Activated naive CD4-positive, alpha-beta T cell treated with anti-CD3 and anti-CD28 coated beads, Interleukin-2, amount 50 U/mL, for 24 hours (primary cell): Measurements from ENCODE around the gene FBXL19.

Experiments
- H3K27ac Mint-ChIP-seq: one replicate; pipeline ENCODE4 v1.8.0; 2021; ENCODE audit warnings: mild to moderate bottlenecking, mixed read lengths
- H3K27me3 Mint-ChIP-seq: one replicate; pipeline ENCODE4 v1.8.0; 2021; ENCODE audit warnings: mixed read lengths
- H3K36me3 Mint-ChIP-seq: one replicate; pipeline ENCODE4 v1.8.0; 2021; ENCODE audit warnings: mixed read lengths
- H3K4me1 Mint-ChIP-seq: one replicate; pipeline ENCODE4 v1.8.0; 2021; ENCODE audit warnings: mixed read lengths
- H3K4me3 Mint-ChIP-seq: one replicate; pipeline ENCODE4 v1.8.0; 2021; ENCODE audit warnings: mild to moderate bottlenecking, mixed read lengths
- H3K9me3 Mint-ChIP-seq: one replicate; pipeline ENCODE4 v1.8.0; 2021; ENCODE audit warnings: mixed read lengths

FBXL19 gene

DNA sequence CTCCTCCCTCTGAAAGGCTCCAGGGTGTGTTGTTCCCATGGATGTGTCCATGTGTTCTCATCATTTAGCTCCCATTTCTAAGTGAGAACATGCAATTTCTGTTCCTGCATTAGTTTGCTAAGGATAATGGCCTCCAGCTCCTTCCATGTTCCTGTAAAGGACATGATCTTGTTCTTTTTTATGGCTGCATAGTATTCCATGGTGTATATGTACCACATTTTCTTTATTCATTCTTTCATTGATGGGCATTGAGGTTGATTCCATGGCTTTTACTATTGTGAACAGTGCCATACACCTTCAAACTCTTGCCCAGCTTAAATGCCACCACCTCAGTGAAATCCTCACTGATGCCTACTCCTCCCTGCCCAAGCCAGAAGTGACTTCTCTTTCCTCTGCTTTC, 21.0 kb downstream of the FBXL19 start:
- Mint-ChIP-seq H3K9me3 (no peaks in the 10 kb centered on the region), H3K27me3 (no peaks in the 10 kb centered on the region), H3K36me3 (peaks cover 9% of the 10 kb centered on the region), H3K27ac (peak overlapping the region; percentile 25), H3K4me3 (no peak overlapping the region), H3K4me1 (peaks cover 22% of the 10 kb centered on the region)

DNA sequence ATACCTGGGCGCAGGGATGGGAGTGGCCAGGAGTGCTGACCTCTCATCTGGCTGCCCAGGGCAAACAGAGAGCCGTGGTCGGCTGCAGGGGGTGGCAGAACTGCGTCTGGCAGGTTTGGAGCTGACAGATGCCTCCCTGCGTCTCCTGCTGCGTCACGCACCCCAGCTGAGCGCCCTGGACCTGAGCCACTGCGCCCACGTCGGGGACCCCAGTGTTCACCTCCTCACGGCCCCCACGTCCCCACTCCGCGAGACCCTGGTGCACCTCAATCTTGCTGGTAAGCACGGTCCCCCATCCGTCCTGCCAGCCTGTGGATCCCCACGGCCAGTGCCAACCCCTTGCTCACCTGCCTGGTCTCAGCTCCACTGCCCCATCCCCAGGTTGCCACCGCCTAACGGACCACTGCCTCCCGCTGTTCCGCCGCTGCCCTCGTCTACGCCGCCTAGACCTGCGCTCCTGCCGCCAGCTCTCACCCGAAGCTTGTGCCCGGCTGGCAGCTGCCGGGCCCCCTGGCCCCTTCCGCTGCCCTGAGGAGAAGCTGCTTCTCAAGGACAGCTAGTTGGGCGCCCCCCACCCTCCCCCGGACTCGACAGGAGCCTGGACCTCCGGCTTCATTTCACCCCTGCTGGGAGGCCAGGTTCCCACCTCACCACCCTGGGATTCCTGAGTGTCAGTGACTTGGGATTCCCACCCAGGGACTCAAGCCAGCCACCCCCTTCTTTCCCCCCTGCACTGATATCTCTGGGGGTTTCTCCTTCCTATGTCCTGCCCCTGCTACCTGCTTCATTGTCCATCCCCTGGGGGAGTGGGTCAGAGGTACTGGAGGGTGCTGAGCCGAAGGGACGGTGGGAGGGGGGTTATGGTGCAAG, 23.5 kb downstream of the FBXL19 start:
- Mint-ChIP-seq H3K4me3 (no peak overlapping the region), H3K36me3 (peaks cover 9% of the 10 kb centered on the region), H3K9me3 (no peaks in the 10 kb centered on the region), H3K27me3 (no peaks in the 10 kb centered on the region), H3K4me1 (peaks cover 26% of the 10 kb centered on the region), H3K27ac (no peak overlapping the region)

DNA sequence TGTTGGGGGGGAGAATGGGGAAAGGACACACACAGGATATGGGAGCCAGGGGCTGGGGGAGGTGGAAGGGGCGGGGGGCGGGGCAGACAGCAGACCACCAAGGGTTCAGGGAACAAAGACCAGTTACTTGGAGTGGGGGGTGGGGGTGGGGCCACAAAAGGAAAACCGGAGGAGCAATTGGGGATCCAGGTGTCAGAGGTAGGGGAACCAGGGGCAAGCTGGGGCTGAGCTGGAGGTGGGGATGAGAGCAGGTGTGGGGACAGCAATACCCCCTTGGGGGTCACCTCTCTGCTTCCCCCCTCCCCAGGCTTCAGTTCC, 24.1 kb downstream of the FBXL19 start:
- H3K27me3 Mint-ChIP-seq: no peaks in the 10 kb centered on the region
- peaks cover 20% of the 10 kb centered on the region for H3K4me1 Mint-ChIP-seq
- H3K27ac Mint-ChIP-seq: no peak overlapping the region
- no peaks in the 10 kb centered on the region for H3K9me3 Mint-ChIP-seq
- peaks cover 9% of the 10 kb centered on the region for H3K36me3 Mint-ChIP-seq
- no peak overlapping the region for H3K4me3 Mint-ChIP-seq

DNA sequence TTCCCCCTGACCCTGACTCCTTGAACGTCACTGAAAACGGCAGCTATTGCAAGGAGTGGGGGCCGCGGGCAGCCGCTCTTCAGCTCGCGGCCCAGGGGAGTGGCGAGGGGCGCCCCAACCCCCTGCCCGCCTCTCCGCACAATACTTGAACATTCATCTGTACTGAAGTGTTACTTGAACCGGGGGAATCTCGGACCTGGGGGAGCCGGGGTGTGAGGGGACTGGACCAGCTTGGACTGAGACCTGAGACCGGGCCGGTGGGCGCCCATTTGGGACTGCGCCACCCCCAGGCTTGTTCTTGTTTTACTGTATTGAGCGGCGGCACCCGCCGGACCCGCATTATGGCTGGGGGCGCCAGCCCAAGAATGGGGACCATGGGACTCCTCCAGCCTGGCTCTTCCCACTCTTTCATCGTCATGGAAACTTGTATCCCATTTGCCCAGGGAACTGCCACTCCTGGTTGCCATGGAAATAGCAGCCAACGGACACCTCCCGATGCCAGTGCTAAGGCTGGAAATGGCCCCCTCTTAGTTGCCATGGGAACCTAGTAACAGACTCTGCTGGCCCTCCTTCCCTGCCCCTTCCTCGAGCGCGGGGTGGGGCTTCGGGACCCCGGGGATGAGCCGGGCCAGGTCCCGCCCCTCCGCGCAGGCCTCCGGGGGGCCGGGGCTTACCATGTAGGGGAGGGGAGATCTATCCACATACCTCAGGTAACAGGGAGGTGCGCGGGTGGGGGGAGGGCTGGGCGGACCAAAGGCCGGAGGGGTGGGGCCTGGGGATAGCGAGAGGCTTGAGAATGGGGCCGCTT, 24.7 kb downstream of the FBXL19 start:
- Mint-ChIP-seq H3K27me3 (no peaks in the 10 kb centered on the region), H3K9me3 (no peaks in the 10 kb centered on the region), H3K27ac (no peak overlapping the region), H3K4me1 (peaks cover 15% of the 10 kb centered on the region), H3K4me3 (peak overlapping the region; percentile 7), H3K36me3 (peaks cover 9% of the 10 kb centered on the region)

DNA sequence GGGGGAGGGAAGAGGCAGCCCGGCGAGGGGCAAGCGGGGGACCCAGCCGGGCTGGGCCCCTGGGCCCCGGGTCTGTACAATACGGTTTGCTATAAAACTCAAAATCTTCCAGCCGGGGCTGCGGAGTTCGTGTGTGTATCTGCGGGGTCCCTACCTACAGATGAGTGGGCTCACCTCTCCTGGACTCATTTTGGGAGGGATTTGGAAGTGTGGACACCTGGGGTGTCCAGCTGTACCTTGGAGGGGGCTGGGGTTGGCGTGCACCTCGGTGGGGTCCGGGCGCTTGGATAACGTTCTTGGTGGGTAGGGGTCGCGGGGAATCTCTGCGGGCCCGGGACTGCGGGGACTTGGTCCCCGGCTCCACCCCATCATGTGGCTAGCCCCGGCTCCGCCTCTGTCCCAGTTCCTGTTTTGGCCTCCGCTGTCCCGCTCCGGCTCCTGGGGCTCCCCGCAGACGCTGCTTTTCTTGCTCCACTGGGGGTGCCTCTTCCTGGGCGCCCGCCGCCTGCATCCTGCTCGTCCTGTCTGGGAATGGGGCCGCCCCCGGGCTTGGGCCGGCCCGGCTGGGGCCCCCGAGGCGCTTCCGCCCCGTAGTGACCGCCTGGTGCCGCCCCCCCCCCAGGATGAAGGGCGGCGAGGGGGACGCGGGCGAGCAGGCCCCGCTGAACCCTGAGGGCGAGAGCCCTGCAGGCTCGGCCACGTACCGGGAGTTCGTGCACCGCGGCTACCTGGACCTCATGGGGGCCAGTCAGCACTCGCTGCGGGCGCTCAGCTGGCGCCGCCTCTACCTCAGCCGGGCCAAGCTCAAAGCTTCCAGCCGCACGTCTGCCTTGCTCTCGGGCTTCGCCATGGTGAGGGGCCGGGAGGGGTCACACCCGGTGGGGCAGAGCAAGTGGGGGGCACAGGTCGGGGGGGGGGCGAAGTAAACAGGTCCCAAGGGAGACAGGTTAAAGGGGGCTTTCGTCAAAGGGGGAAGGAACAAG, 25.6 kb downstream of the FBXL19 start, which contains the start of gene ORAI3:
Gene ORAI3, plus strand, starts transcription at position 402 of the 983 bp plus-strand sequence. Its CDS starts 222 bp downstream, at position 624.
- H3K9me3 Mint-ChIP-seq: no peaks in the 10 kb centered on the region
- peaks cover 7% of the 10 kb centered on the region for H3K36me3 Mint-ChIP-seq
- peak within 1 kb of the TSS; percentile 82 for H3K4me3 Mint-ChIP-seq

DNA sequence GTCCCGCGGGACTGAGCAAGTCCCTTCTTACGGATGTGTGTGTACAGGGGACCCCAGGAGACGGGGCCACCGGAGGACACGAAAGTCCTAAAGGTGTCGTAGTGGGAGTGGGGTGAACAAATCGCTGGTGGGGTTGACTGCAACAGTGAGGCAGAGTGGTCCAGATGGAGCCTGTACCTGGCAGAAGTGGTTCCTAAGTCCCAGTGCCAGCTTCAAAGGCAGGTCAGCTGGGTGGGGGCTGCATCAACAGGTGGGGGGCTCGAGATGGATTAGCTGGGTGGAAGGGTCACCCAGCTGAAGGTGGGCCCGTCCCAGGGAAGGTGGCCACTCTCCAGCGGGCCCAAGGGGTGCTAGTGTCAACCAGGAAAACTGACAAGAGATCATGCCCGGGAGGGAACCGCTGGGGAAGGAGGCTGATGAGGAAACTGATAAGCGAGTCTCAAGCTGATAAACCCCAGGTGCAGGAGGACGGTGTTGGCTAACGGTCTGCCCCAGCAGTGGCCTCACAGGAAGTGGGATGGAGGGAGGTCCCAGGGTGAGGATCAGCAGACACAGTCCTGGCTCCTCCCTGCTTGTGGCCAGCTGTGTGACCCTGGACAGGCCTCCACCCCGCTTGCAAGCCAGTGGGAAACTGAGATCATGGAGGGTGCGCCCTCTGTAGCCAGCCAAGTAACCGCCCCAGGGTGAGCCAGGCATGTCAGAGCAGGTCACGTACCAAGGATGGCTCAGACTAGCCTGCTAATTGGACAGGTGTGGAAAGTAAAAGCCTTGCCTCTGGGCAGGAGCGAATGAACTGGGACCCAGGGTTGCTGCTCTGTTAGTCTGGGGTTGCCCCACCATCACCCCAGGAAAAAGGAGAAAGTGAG, 26.5 kb downstream of the FBXL19 start:
- Mint-ChIP-seq H3K27ac (no peak overlapping the region), H3K27me3 (no peaks in the 10 kb centered on the region), H3K4me3 (peak overlapping the region; percentile 82), H3K36me3 (peaks cover 2% of the 10 kb centered on the region), H3K9me3 (no peaks in the 10 kb centered on the region), H3K4me1 (peaks cover 20% of the 10 kb centered on the region)

More for the DNA sequence above, 25.6 kb downstream of the FBXL19 start, which contains the start of gene ORAI3:
- Mint-ChIP-seq H3K27me3 (no peaks in the 10 kb centered on the region), H3K4me1 (peaks cover 20% of the 10 kb centered on the region), H3K27ac (no peak within 1 kb of the TSS)

DNA sequence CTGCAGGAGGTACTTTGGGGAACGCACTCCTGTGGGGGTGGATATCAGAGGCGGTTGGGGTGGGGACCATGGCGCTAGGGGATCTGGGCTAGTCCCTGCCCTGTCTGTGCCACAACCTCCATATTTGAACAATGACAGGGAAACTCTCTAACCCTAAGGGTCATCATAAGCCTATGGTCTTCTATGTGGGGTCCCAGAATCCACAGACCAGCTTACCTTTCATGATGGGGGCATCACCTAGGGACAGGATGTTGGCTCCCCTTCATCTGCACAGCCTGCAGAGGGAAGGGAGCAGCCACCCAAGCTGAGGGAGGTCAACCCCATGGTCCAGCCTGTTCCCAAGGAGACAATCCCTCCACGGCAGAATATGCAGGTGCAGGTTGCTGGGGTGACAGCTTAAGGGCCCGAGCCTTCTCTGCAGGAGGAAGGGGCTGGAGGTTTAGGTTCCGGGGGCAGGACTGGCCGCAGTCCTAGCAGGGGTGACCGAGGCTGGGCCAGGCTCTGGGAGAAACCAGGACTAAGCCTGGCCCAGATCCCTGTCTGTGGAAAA, 27.2 kb downstream of the FBXL19 start:
- Mint-ChIP-seq H3K36me3 (peaks cover 2% of the 10 kb centered on the region), H3K4me1 (peaks cover 20% of the 10 kb centered on the region), H3K4me3 (peak overlapping the region; percentile 82), H3K9me3 (no peaks in the 10 kb centered on the region), H3K27ac (no peak overlapping the region), H3K27me3 (no peaks in the 10 kb centered on the region)

DNA sequence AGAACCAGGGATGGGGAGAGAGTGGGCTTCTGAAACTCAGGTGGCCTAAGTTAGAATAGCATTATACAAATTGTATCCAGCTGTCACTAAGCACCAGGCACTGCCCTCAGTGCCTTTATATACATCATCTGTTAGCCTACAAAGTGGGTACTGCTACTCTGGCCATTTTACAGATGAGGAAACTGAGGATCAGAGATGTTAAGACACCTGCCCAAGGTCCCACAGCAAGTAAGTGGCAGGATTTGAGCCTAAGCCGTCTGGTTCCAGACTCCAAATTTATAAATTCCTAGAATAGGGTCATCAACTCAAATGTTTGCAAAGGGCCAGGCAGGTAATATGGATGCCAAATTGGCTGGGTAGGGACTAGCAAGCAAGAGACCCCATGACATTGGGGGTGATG, 27.8 kb downstream of the FBXL19 start:
- Mint-ChIP-seq H3K36me3 (no peaks in the 10 kb centered on the region), H3K27ac (no peak overlapping the region), H3K4me3 (no peak overlapping the region), H3K9me3 (no peaks in the 10 kb centered on the region), H3K4me1 (peaks cover 23% of the 10 kb centered on the region), H3K27me3 (no peaks in the 10 kb centered on the region)

DNA sequence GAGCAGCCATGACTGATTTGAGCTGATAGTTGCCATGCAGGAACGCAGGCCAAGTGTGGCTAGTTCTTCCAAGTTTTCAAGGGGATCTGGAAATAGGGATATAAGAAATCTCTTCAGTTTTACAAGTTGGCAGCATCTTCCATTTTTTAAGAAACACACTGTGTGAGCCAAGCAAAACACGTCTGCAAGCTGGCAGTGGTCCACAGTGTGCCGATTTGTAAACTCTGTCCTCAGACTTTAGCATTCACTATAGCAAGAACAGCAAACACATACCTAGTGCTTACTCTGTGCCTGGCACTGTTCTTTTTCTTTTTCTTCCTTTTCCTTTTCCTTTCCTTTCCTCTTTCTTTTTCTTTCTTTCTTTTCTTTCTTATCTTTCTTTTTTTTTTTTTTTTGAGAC, 28.4 kb downstream of the FBXL19 start:
- Mint-ChIP-seq H3K9me3 (no peaks in the 10 kb centered on the region), H3K27me3 (no peaks in the 10 kb centered on the region), H3K4me1 (peaks cover 22% of the 10 kb centered on the region), H3K4me3 (no peak overlapping the region), H3K27ac (no peak overlapping the region), H3K36me3 (no peaks in the 10 kb centered on the region)

DNA sequence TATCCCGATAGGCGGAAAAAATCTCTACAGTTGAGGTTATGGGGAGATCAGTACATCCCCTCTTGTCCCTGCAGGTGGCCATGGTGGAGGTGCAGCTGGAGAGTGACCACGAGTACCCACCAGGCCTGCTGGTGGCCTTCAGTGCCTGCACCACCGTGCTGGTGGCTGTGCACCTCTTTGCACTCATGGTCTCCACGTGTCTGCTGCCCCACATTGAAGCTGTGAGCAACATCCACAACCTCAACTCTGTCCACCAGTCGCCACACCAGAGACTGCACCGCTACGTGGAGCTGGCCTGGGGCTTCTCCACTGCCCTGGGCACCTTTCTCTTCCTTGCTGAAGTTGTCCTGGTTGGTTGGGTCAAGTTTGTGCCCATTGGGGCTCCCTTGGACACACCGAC, 29.7 kb downstream of the FBXL19 start:
- Mint-ChIP-seq H3K27me3 (no peaks in the 10 kb centered on the region), H3K9me3 (no peaks in the 10 kb centered on the region), H3K4me3 (no peak overlapping the region), H3K4me1 (peaks cover 22% of the 10 kb centered on the region), H3K36me3 (no peaks in the 10 kb centered on the region), H3K27ac (no peak overlapping the region)

DNA sequence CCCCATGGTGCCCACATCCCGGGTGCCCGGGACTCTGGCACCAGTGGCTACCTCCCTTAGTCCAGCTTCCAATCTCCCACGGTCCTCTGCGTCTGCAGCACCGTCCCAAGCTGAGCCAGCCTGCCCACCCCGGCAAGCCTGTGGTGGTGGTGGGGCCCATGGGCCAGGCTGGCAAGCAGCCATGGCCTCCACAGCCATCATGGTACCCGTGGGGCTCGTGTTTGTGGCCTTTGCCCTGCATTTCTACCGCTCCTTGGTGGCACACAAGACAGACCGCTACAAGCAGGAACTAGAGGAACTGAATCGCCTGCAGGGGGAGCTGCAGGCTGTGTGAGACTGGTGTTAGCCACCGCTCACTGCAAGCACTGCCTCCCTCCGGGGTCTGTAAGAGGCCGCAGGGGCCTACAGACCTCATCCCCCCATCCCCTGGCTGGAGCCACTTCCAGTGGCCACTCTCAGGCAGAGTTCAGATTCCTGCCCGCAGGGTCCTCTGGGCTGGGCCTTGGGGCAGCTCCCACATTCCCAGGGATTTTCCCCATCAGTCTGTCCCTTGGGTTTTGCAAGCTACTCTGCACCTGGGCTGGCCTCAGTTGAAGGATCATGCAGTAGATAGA, 30.2 kb downstream of the FBXL19 start:
- Mint-ChIP-seq H3K27ac (no peak overlapping the region), H3K4me3 (peak overlapping the region; percentile 3), H3K9me3 (no peaks in the 10 kb centered on the region), H3K27me3 (no peaks in the 10 kb centered on the region), H3K36me3 (no peaks in the 10 kb centered on the region), H3K4me1 (peaks cover 25% of the 10 kb centered on the region)

DNA sequence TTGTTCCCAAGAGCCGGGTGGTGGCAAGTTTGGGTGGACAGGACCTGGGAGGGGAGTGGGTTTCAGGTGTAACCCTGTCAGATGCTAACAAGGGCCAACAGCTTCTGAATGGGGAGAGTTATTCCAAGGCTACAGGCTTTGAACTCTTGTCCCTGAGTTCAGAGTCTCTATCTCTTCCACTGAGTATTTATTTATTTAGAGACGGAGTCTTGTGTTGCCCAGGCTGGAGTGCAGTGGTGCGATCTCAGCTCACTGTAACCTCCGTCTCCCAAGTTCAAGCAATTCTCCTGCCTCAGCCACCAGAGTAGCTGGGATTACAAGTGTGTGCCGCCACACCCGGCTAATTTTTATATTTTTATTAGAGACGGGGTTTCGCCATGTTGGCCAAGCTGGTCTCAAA, 31.6 kb downstream of the FBXL19 start:
- Mint-ChIP-seq H3K4me3 (no peak overlapping the region), H3K36me3 (peaks cover 5% of the 10 kb centered on the region), H3K4me1 (peaks cover 33% of the 10 kb centered on the region)

DNA sequence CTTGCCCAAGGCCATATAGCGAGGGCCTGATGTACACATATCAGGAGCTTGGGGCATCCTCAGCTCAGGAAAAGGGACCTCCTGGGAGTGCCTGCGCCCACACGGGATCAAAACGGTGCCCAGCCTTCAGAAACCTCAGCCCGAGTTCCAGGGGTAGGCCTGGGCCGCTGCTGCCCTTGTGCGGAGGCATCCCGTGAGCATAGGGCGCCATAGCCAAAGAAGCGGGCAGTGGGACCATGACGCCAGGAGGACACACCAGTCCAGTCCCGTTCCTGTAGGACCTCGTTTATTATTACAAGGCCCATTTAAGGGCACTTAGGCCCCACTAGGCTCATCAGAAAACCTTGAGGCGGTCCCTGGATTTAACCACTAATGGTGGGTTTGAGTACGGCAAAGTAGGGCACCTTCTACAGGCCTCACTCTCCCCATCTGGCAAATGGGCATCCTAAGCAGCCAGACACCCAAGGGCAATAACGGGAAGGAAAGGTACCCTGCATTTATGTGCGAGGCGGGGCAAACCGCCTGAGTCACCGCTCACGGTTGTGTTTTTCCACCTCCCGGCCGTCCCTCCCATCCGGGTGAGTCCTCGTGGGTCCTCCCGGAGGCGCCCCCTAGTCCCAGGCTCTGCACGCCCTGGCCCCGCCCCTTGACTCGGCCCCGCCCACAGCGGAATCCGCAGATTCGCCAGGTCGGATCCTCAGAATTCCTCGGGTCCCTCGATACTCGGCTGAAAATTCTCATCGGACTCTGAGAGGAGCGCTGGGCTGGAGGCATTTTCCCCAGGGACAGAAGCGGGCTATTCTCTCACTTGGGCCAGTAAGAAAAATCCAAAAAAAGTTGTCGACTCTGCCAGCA, 33.5 kb downstream of the FBXL19 start:
- Mint-ChIP-seq H3K4me3 (peak overlapping the region; percentile 95), H3K9me3 (no peaks in the 10 kb centered on the region), H3K36me3 (peaks cover 10% of the 10 kb centered on the region), H3K27me3 (no peaks in the 10 kb centered on the region), H3K4me1 (peaks cover 33% of the 10 kb centered on the region), H3K27ac (peak overlapping the region; percentile 97)

More for the DNA sequence above, 31.6 kb downstream of the FBXL19 start:
- peak overlapping the region; percentile 55 for H3K27ac Mint-ChIP-seq
- no peaks in the 10 kb centered on the region for H3K27me3 Mint-ChIP-seq
- no peaks in the 10 kb centered on the region for H3K9me3 Mint-ChIP-seq
